Uterus (tissue), 2 donors: Measurements from ENCODE around the gene PODNL1.

Source experiments
- POLR2A ChIP-seq, 2 donors: fragments of 450-650 bp; IDR thresholded peaks; one replicate each; pipeline ENCODE4 v1.6.1; 2016; ENCODE audit warnings: antibody characterized with exemption in 2 of 2, mild to moderate bottlenecking in 1 of 2, moderate library complexity in 1 of 2
- TF ChIP-seq, protein P1 (sequence below), 4 experiments: fragments of 200-600 bp in 2 of 4; fragments of 450-650 bp in 2 of 4; sonication (generic) in 2 of 4; IDR thresholded peaks; one replicate each; pipeline ENCODE4 v1.5.1; 2016 to 2019; ENCODE audit warnings: antibody characterized with exemption in 4 of 4, mild to moderate bottlenecking in 2 of 4, moderate library complexity in 1 of 4

DNA sequence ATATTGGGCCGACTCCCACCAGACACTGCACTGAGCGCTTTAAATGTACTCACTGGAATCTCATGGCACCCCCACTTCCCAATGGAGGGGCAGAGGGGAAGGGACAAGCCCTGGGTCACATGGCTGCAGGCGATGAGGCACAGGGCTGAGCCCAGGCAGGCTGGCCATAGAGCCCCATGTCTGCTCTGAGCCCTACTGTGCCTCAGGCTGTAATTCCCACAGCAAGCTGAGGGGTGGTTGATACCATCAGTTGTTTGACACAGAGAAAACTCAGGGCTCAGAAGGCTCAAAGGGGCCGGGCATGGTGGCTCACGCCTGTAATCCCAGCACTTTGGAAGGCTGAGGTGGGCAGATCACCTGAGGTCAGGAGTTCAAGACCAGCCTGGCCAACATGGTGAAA, 42.8 kb upstream of the PODNL1 start:
- TF ChIP-seq, protein P1, sequence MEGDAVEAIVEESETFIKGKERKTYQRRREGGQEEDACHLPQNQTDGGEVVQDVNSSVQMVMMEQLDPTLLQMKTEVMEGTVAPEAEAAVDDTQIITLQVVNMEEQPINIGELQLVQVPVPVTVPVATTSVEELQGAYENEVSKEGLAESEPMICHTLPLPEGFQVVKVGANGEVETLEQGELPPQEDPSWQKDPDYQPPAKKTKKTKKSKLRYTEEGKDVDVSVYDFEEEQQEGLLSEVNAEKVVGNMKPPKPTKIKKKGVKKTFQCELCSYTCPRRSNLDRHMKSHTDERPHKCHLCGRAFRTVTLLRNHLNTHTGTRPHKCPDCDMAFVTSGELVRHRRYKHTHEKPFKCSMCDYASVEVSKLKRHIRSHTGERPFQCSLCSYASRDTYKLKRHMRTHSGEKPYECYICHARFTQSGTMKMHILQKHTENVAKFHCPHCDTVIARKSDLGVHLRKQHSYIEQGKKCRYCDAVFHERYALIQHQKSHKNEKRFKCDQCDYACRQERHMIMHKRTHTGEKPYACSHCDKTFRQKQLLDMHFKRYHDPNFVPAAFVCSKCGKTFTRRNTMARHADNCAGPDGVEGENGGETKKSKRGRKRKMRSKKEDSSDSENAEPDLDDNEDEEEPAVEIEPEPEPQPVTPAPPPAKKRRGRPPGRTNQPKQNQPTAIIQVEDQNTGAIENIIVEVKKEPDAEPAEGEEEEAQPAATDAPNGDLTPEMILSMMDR (IDR thresholded peaks at IDR 0.05): no peak
- TF ChIP-seq POLR2A (IDR thresholded peaks at IDR 0.05): no peak
